Sigmoid colon (tissue), 4 donors: ENCODE results near the gene ODF4.

Experiments
- EP300 ChIP-seq, 4 donors: sonication (generic); formaldehyde crosslinking; IDR thresholded peaks; one replicate each; pipeline ENCODE4 v1.6.1; 2017; ENCODE audit warnings: antibody characterized with exemption in 4 of 4
- POLR2A ChIP-seq, 2 donors: fragments of 450-650 bp; IDR thresholded peaks; one replicate each; pipeline ENCODE4 v1.6.1; 2016; ENCODE audit warnings: antibody characterized with exemption in 2 of 2, mild to moderate bottlenecking in 2 of 2, moderate library complexity in 2 of 2
- POLR2AphosphoS5 ChIP-seq, 4 donors: sonication (generic); formaldehyde crosslinking; IDR thresholded peaks; one replicate each; pipeline ENCODE4 v1.6.1; 2017; ENCODE audit warnings: antibody characterized with exemption in 4 of 4
- TF ChIP-seq, protein P1 (sequence below), 4 experiments: fragments of 450-650 bp in 3 of 4; fragments of 200-600 bp in 1 of 4; IDR thresholded peaks; one replicate each; pipeline ENCODE4 v1.5.1; 2016 to 2019; ENCODE audit warnings: antibody characterized with exemption in 4 of 4, mild to moderate bottlenecking in 3 of 4, moderate library complexity in 2 of 4

GRCh38 chr17:8359769-8360168 lies 20.1 kb downstream of the ODF4 start:
- TF ChIP-seq POLR2AphosphoS5 (IDR thresholded peaks at IDR 0.05) (peak in 2 of 4 donors; percentile 37 to 52), POLR2A (IDR thresholded peaks at IDR 0.05) (no peak), EP300 (IDR thresholded peaks at IDR 0.05) (no peak)
- TF ChIP-seq, protein P1, sequence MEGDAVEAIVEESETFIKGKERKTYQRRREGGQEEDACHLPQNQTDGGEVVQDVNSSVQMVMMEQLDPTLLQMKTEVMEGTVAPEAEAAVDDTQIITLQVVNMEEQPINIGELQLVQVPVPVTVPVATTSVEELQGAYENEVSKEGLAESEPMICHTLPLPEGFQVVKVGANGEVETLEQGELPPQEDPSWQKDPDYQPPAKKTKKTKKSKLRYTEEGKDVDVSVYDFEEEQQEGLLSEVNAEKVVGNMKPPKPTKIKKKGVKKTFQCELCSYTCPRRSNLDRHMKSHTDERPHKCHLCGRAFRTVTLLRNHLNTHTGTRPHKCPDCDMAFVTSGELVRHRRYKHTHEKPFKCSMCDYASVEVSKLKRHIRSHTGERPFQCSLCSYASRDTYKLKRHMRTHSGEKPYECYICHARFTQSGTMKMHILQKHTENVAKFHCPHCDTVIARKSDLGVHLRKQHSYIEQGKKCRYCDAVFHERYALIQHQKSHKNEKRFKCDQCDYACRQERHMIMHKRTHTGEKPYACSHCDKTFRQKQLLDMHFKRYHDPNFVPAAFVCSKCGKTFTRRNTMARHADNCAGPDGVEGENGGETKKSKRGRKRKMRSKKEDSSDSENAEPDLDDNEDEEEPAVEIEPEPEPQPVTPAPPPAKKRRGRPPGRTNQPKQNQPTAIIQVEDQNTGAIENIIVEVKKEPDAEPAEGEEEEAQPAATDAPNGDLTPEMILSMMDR (IDR thresholded peaks at IDR 0.05), result no peak
